RWPE1 (cell line): ENCODE results near the gene MRAS.
"Not testable (repeated sequence)": the region's sequence is repeated elsewhere in the genome, so short reads cannot be mapped to it uniquely, and the experiment has no call there.

Experiments
- CTCF ChIA-PET: fragments of 350-600 bp; sonication (Branson Sonifier 250); formaldehyde crosslinking; extraction: SDS; loops from one replicate; lab custom pipeline; 2021; lab: Yijun Ruan, JAX
- POLR2A ChIA-PET: fragments of 400-600 bp; formaldehyde crosslinking; extraction: SDS; loops from one replicate; lab custom pipeline; 2020; ENCODE audit warnings: antibody characterized with exemption; ENCODE audit not compliant: low non-redundant PET; lab: Yijun Ruan, JAX
- DNase-seq: peaks from one replicate; pipeline ENCODE4 v3.0.0; 2012; ENCODE audit warnings: low spot score
- H3K27ac ChIP-seq: fragments of 450-650 bp; 2 replicates; pipeline ENCODE4 v1.5.1; 2017
- TF ChIP-seq, protein P1 (sequence below): fragments of 450-650 bp; conservative IDR thresholded peaks from 2 replicates; pipeline ENCODE4 v1.5.1; 2017; ENCODE audit warnings: low read depth, mild to moderate bottlenecking

MRAS gene

DNA sequence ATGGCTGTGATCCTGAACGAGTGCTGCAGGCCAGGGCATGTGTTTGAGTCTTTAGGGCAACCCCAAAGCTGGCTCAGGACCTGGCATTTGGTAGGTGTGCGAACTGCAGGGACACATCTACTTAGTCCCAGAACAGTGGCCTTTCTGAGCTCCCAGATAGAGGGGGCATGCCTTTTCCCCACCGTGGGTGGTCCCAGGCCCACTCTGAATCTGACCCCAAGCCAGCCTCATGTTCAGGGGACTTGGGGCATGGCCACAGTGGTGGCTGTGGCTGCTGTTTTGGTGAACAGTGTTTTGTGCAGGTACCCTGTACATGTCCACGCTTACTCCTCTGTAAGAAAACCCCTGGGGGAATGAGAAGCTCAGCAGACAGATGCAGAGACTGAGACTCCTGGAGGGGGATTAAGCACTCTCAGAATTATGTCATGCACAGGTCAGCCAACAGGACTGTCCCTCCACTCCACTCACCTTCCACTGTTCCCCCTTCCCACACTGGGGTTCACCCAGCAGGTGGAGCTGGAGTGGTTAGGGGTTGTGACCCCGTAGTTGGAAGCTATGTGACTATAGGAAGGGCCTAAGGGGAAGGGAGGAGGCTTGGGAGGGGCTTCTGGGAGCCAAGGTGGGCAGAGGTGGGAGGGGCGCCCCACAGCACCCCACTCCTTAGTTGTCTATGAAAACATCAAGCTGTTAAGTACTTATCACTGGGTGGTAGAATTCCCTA lies 102.5 kb downstream of the MRAS start:
- no peak overlapping the region for H3K27ac ChIP-seq
- TF ChIP-seq, protein P1, sequence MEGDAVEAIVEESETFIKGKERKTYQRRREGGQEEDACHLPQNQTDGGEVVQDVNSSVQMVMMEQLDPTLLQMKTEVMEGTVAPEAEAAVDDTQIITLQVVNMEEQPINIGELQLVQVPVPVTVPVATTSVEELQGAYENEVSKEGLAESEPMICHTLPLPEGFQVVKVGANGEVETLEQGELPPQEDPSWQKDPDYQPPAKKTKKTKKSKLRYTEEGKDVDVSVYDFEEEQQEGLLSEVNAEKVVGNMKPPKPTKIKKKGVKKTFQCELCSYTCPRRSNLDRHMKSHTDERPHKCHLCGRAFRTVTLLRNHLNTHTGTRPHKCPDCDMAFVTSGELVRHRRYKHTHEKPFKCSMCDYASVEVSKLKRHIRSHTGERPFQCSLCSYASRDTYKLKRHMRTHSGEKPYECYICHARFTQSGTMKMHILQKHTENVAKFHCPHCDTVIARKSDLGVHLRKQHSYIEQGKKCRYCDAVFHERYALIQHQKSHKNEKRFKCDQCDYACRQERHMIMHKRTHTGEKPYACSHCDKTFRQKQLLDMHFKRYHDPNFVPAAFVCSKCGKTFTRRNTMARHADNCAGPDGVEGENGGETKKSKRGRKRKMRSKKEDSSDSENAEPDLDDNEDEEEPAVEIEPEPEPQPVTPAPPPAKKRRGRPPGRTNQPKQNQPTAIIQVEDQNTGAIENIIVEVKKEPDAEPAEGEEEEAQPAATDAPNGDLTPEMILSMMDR = no peak
- ChIA-PET CTCF (interaction anchor here (0.5 to 0.6 kb wide), 3 partner anchors 16 to 143 kb away, joined by 3 to 5 read pairs (median 3); no protein-coding TSS in a partner anchor), POLR2A (no interaction called here)
- no peak for DNase-seq

DNA sequence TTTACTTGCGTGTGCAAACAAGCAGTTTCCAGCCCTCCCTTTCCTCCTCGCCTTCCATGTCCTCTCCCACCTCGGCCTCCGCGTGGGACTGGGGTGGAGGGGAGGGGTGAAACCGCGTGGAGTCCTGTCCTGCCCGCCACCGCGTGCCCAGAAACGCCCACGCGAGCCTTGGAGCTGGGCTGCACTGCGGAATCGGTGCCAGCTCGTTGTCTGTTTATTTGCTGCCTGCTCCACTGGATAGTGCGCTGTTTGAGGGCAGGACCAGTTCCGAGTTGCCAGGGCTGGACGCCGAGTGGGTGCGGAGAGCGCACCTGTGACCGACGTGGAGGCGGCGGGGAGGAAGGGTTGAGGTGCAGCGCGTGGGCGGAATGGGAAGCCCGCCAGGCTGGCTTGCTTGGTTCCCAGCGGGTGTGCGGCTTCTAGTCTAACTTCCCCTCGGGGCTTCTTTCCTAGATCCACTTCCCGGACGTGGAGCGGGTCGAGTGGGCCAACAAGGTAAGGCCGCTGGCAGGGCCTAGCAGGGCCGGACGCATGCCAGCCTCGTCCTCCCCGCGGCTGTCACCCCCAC lies 103.3 kb downstream of the MRAS start:
- DNase-seq = no peak
- POLR2A ChIA-PET = no interaction called here
- no peak overlapping the region for H3K27ac ChIP-seq
- CTCF ChIA-PET = interaction anchor here (0.5 kb wide), 1 partner anchor 142 kb away, joined by 3 read pairs; no protein-coding TSS in a partner anchor
- TF ChIP-seq, protein P1 = no peak

DNA sequence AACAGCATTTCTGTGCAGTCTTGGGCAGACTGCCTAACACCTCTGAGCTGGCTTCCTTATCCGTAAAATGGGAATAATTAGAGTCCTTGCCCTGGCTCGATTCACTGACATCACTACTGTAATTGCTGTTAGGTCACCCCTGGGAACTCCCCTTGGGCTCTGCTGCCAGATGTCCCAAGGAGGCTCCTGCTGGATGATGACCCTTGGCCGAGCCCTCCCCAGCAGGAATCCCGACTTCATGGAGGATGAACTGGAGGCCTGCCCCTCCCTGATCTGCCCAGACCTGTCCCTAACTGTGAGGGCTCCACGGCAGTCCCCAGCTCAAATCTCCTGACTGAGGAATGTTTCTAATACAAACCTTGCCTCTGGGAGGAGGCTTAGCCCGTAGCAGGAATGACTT lies 104.1 kb downstream of the MRAS start:
- TF ChIP-seq, protein P1 = no peak
- POLR2A ChIA-PET = no interaction called here
- DNase-seq = no peak
- CTCF ChIA-PET = no interaction called here
- H3K27ac ChIP-seq = no peak overlapping the region

DNA sequence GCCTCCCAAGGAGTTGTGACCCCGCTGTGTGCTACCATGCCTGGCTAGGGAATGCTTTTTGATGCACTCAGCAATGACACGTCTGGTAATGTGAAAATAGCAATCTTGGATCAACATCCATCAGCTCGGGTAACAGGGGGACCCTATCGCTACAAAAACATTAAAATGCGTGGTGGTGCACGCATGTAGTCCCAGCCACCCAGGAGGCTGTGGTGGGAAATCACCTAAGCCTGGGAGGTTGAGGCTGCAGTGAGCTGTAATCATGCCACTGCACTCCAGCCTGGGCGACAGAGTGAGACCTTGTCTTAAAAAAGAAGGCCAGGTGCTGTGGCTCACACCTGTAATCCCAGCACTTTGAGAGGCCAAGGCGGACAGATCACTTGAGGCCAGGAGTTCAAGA lies 105.6 kb downstream of the MRAS start:
- DNase-seq, CTCF ChIA-PET, POLR2A ChIA-PET, H3K27ac ChIP-seq: not testable (repeated sequence)
